HG03103 (cell line): ENCODE measurements around the gene BANP.
"Not testable (repeated sequence)": the region's sequence is repeated elsewhere in the genome, so short reads cannot be mapped to it uniquely, and the experiment has no call there.

Experiments
- ATAC-seq: cut with Tn5 transposase; IDR thresholded peaks from one replicate; pipeline ENCODE4 v1.9.1; 2021; ENCODE audit warnings: low read depth; ENCODE audit not compliant: unreplicated experiment

Gene BANP

DNA sequence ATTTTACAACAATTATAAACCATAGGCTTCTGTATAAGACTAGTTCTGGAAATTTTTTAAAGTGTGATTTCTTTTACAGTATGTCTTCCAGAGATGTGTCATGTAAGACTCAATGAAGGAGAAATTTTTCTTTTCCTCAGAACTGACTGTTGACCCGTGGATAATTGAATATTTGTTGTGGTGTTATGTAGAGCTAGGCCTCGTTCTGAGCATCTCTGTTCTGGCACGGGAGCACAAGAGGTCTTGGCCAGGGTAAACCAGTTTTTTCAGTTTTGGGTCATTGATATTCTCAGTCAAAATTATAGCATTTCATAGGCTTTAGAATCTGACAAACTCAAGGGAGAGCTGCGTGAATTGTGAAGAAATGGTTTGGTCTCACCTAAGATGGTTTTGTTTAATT lies 39.0 kb downstream of the BANP start:
- not testable (repeated sequence) for ATAC-seq

DNA sequence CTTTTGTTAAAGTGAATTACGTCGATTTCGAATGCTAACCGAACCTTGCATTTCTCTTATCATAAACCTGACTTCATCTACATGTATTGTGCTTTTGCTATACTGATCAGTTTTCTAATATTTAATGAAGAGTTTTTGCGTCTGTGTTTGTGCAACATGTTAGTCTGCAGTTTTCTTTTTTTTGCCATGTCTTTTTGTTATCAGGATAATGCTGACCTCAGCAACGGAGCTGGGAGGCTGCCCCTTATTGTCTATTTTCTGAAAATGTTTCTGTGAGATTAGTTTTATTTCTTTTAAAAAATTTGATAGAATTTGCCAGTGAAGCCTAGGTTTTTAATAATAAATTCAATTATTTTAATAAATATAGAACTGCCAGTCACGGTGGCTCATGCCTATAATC lies 40.9 kb downstream of the BANP start:
- not testable (repeated sequence) for ATAC-seq

- ATAC-seq: no peak
These were observed 42.7 kb downstream of the BANP start for GRCh38 chr16:87993901-87994300.

DNA sequence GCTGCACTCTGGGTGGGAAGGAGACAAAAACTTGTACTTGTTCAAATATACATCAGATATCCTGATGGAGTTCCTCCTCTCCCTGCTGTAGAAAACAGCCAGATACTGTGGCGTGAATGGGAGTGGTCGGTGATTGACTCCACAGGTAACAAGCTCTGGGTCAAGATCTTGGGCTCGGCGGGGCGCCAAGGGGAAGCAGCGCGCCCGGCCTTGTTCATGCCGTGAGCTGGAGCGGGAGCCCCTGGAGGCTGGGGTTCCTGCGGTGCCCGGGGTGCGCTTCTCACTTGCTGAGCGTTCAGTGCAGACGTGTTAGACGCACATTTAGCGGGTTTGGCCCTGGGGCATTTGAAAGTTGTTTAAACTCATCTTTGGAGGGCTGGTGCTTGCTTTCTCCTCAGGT lies 44.4 kb downstream of the BANP start:
- no peak for ATAC-seq

- no peak for ATAC-seq
These were observed 46.0 kb downstream of the BANP start for GRCh38 chr16:87996962-87997880.

DNA sequence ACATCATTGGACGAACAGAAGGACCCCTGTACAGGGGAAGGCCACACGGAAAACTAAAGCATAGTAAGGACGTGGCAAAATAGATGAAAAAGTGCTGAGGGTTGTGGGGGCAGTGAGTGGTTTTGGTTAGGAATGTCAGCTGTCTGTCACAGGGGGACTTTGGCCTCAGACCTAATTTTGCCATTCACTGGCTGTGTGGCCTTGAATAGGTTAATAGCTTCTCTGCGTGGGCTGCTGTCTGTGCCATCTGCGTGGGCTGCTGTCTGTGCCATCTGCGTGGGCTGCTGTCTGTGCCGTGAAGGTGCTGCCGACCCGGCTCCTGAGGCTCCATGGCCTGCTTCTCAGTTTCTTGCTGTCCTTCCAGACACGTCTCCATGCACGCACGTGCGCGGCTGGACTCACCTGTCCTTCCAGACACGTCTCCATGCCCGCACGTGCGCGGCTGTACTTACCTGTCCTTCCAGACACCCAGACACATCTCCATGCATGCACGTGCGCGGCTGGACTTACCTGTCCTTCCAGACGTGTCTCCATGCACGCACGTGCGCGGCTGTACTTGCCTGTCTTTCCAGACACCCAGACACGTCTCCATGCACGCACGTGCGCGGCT lies 47.1 kb downstream of the BANP start:
- ATAC-seq: not testable (repeated sequence)

DNA sequence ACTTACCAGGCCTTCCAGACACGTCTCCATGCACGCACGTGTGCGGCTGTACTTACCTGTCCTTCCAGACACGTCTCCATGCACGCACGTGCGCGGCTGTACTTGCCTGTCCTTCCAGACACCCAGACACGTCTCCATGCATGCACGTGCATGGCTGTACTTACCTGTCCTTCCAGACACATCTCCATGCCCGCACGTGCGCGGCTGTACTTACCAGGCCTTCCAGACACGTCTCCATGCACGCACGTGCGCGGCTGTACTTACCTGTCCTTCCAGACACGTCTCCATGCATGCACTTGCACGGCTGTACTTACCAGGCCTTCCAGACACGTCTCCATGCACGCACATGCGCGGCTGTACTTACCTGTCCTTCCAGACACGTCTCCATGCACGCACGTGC lies 47.8 kb downstream of the BANP start:
- not testable (repeated sequence) for ATAC-seq

GRCh38 chr16:88002211-88002610 lies 51.0 kb downstream of the BANP start:
- no peak for ATAC-seq

DNA sequence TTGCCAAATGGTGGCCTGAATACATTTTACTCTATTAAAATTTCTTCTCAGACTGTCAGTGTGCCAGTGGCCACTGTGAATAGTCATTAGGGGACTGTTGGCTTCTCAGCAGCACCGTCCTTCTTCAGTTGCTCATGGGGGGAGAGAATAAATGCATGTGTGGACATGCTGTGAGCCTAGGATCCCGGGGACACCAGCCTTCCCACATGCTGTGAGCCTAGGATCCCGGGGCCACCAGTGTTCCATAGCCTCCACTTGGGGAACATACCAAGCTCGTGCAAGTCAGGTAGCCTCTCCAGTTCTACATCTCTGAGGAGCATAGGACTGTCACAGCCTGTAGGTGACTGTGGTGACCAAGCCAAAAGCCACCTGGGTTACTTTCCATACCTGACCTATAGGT lies 51.5 kb downstream of the BANP start:
- ATAC-seq: no peak

GRCh38 chr16:88003316-88003715 lies 52.1 kb downstream of the BANP start:
- ATAC-seq: no peak

DNA sequence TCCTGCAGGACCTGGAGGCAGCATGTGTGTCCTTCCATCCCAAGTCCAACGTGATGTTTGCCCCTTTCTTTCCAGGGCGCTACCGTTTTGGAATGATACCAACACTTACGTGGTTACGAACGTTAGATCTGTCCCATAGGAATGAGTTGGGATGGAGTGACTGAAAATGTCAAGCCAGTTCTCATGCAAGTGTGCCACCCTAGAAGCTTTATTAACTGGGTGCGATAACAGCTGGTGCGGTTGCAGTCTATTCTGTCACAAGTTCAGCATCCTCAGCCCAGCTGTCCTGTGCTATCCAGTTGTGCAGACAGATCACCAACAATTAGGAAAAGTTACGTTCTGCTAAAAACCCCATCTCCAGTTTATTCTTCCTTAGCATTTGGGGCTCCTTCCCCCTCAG lies 52.5 kb downstream of the BANP start:
- no peak for ATAC-seq

DNA sequence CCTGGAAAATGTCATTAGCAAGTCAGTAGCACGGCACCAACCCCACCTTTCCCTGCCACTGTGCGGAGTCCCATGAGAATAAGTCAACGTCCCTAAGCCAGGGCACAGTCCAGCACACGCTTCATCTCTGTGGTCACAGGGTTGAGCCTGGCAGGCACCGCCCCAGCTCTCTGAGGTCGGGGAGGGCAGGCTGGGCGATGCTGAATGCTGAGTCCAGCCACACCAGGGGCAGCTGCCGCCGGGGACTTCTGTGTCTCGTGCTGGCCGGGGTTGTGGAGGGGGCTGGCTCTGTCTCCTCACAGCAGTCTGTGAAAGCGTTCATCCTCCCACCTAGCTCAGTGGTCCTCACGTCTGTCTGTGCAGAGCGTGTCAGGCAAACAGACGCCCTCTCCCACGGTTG lies 53.2 kb downstream of the BANP start:
- ATAC-seq: no peak

DNA sequence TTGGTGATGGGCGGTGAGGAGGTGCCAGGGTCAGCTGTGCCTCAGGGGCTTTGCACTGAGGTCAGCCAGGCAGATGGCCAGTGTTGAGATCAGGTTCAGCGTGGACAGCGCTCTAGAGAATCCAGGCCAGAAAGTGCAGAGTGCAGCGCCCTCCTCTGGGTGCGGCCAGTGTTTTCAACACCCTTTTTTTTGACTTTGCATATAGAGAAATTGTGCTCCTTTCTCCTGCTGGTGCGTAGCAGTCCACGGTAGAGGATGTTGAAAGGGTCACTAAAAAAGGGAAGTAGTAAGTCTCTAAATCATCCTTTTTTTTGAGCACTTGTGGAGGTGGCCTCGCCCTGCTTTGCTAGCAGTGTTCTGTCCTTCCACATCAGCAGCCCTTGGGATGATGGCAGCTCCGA lies 53.9 kb downstream of the BANP start:
- ATAC-seq: no peak

GRCh38 chr16:88005968-88006367 lies 54.7 kb downstream of the BANP start:
- no peak for ATAC-seq

GRCh38 chr16:88007321-88007731 lies 56.1 kb downstream of the BANP start:
- no peak for ATAC-seq

GRCh38 chr16:88008840-88009239 lies 57.6 kb downstream of the BANP start:
- ATAC-seq: no peak

GRCh38 chr16:88009563-88010342 lies 58.5 kb downstream of the BANP start:
- ATAC-seq: no peak

- no peak for ATAC-seq
These were observed 59.2 kb downstream of the BANP start for GRCh38 chr16:88010343-88010967.

GRCh38 chr16:88010968-88011483 lies 59.8 kb downstream of the BANP start:
- ATAC-seq: no peak

GRCh38 chr16:88012360-88012759 lies 61.1 kb downstream of the BANP start:
- no peak for ATAC-seq
